Measurements from ENCODE around the gene POU6F2.

DNA sequence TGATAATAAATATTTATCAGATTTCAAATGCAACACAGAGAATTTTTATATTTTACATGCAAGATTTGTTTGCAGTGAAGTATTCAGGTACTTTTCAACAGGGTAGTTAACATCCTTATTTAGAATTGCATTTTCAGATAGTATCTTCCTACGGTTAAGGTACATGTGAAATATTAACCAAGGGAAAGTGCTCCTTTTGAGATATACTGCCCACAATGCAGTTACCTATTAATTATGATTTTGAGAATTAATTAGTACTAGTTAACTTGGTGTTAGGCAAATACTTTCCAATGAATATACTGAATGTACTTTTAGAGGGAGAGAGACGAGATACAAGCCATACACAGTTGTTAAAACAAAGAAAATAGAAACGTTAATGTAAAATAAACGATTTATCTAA lies 382.3 kb downstream of the POU6F2 start:
- TF ChIP-seq, protein P1, sequence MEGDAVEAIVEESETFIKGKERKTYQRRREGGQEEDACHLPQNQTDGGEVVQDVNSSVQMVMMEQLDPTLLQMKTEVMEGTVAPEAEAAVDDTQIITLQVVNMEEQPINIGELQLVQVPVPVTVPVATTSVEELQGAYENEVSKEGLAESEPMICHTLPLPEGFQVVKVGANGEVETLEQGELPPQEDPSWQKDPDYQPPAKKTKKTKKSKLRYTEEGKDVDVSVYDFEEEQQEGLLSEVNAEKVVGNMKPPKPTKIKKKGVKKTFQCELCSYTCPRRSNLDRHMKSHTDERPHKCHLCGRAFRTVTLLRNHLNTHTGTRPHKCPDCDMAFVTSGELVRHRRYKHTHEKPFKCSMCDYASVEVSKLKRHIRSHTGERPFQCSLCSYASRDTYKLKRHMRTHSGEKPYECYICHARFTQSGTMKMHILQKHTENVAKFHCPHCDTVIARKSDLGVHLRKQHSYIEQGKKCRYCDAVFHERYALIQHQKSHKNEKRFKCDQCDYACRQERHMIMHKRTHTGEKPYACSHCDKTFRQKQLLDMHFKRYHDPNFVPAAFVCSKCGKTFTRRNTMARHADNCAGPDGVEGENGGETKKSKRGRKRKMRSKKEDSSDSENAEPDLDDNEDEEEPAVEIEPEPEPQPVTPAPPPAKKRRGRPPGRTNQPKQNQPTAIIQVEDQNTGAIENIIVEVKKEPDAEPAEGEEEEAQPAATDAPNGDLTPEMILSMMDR (IDR thresholded peaks at IDR 0.05) = no peak
- no peak for TF ChIP-seq POLR2A (IDR thresholded peaks at IDR 0.05)

Data from transverse colon (tissue), 3 donors.